Mesenchymal stem cell (in vitro differentiated cells and primary cell): ENCODE measurements around the gene CD151.
A peak's percentile ranks its signal among the peaks of the same experiment; 100 is the strongest.

Source experiments
- DNase-seq: peaks from one replicate; pipeline ENCODE4 v3.0.0-alpha.2; 2013
- H2AFZ ChIP-seq: one replicate; pipeline ENCODE4 v1.6.1; 2013; ENCODE audit warnings: low read depth, mild to moderate bottlenecking, control low read depth, inconsistent platforms, low read length, moderate library complexity
- H2AK5ac ChIP-seq: 2 replicates; pipeline ENCODE4 v1.6.1; 2013; ENCODE audit warnings: low read length, moderate library complexity, mild to moderate bottlenecking, inconsistent platforms; ENCODE audit not compliant: severe bottlenecking
- H2BK120ac ChIP-seq: one replicate; pipeline ENCODE4 v1.6.1; 2013; ENCODE audit warnings: low read depth, mild to moderate bottlenecking, inconsistent platforms, low read length, moderate library complexity
- H2BK12ac ChIP-seq, 2 experiments: one replicate each; pipeline ENCODE4 v1.6.1; 2013; ENCODE audit warnings: inconsistent platforms in 2 of 2, low read length in 2 of 2, mild to moderate bottlenecking in 2 of 2, moderate library complexity in 2 of 2, control low read depth in 1 of 2
- H2BK15ac ChIP-seq: one replicate; pipeline ENCODE4 v1.6.1; 2013; ENCODE audit warnings: mild to moderate bottlenecking, low read depth, inconsistent platforms; ENCODE audit not compliant: poor library complexity, severe bottlenecking
- H2BK5ac ChIP-seq: 2 replicates; pipeline ENCODE4 v1.6.1; 2013; ENCODE audit warnings: low read depth, mild to moderate bottlenecking, low read length, control low read depth, inconsistent platforms; ENCODE audit not compliant: poor library complexity, severe bottlenecking
- H3K14ac ChIP-seq, 2 experiments: one replicate each; pipeline ENCODE4 v1.6.1; 2013; ENCODE audit warnings: inconsistent platforms in 2 of 2, low read length in 2 of 2, control low read depth in 1 of 2, mild to moderate bottlenecking in 1 of 2, moderate library complexity in 1 of 2
- H3K18ac ChIP-seq, 2 experiments: one replicate each; pipeline ENCODE4 v1.6.1; 2013; ENCODE audit warnings: inconsistent platforms in 2 of 2, low read length in 2 of 2, control low read depth in 1 of 2, low read depth in 1 of 2, mild to moderate bottlenecking in 1 of 2
- H3K23ac ChIP-seq, 2 experiments: one replicate each; pipeline ENCODE4 v1.6.1; 2013; ENCODE audit warnings: inconsistent platforms in 2 of 2, low read length in 2 of 2, mild to moderate bottlenecking in 2 of 2, moderate library complexity in 2 of 2, control low read depth in 1 of 2
- H3K27ac ChIP-seq: 2 replicates; pipeline ENCODE4 v1.5.1; 2013; ENCODE audit warnings: mild to moderate bottlenecking, moderate library complexity, low read length, control low read depth, inconsistent platforms; ENCODE audit not compliant: poor library complexity, severe bottlenecking
- H3K27me3 ChIP-seq, 2 experiments: 2 replicates each; pipeline versions ENCODE4 v1.6.1 to v1.7.0; 2013; ENCODE audit warnings: low read length in 2 of 2, mild to moderate bottlenecking in 2 of 2, moderate library complexity in 2 of 2, control low read depth in 1 of 2, inconsistent platforms in 1 of 2; ENCODE audit not compliant: control insufficient read depth in 1 of 2, insufficient read depth in 1 of 2
- H3K36me3 ChIP-seq, 2 experiments: 2 replicates each; pipeline versions ENCODE4 v1.6.1 to v1.7.0; 2013; ENCODE audit warnings: low read length in 2 of 2, control low read depth in 1 of 2, inconsistent platforms in 1 of 2, low read depth in 1 of 2, mild to moderate bottlenecking in 1 of 2; ENCODE audit not compliant: insufficient read depth in 2 of 2, control insufficient read depth in 1 of 2
- H3K4ac ChIP-seq, 2 experiments: one replicate each; pipeline ENCODE4 v1.6.1; 2013; ENCODE audit warnings: inconsistent platforms in 2 of 2, low read length in 2 of 2, mild to moderate bottlenecking in 2 of 2, moderate library complexity in 2 of 2, control low read depth in 1 of 2, low read depth in 1 of 2
- H3K4me1 ChIP-seq: 2 replicates; pipeline ENCODE4 v1.6.1; 2013; ENCODE audit warnings: low read depth, low read length, control low read depth; ENCODE audit not compliant: control insufficient read depth, insufficient read depth
- H3K4me2 ChIP-seq: 2 replicates; pipeline ENCODE4 v1.6.1; 2013; ENCODE audit warnings: low read length, mild to moderate bottlenecking, inconsistent platforms; ENCODE audit not compliant: poor library complexity, severe bottlenecking
- H3K4me3 ChIP-seq, 2 experiments: 2 replicates each; pipeline versions ENCODE4 v1.5.1 to v1.7.0; 2013; ENCODE audit warnings: low read length in 2 of 2, mild to moderate bottlenecking in 2 of 2, control low read depth in 1 of 2, low read depth in 1 of 2; ENCODE audit not compliant: insufficient read depth in 1 of 2
- H3K79me1 ChIP-seq: replicated peaks from 2 replicates; pipeline ENCODE4 v1.6.1; 2013; ENCODE audit warnings: mild to moderate bottlenecking, control low read depth, low read length, inconsistent platforms; ENCODE audit not compliant: poor library complexity, severe bottlenecking
- H3K9ac ChIP-seq: 2 replicates; pipeline ENCODE4 v1.7.0; 2013; ENCODE audit warnings: mild to moderate bottlenecking, low read length, moderate library complexity
- H3K9me3 ChIP-seq: 2 replicates; pipeline ENCODE4 v1.7.0; 2013; ENCODE audit warnings: mild to moderate bottlenecking, low read length; ENCODE audit not compliant: control insufficient read depth
- H4K8ac ChIP-seq: one replicate; pipeline ENCODE4 v1.6.1; 2013; ENCODE audit warnings: inconsistent platforms, mild to moderate bottlenecking, low read length, moderate library complexity
- H4K91ac ChIP-seq: one replicate; pipeline ENCODE4 v1.6.1; 2013; ENCODE audit warnings: mild to moderate bottlenecking, low read length, inconsistent platforms
- WGBS: methylation state at CpG from one replicate; pipeline ENCODE4 v1.1.7; 2013; ENCODE audit warnings: mixed read lengths; 5-methylcytosine and 5-hydroxymethylcytosine counted together

CD151 gene

GRCh38 chr11:849104-849824 lies 16.5 kb downstream of the CD151 start:
- no peak overlapping the region for H2BK5ac ChIP-seq
- no peak overlapping the region for H4K91ac ChIP-seq
- no peaks in the 10 kb centered on the region for H3K9me3 ChIP-seq
- peak overlapping the region; percentile 30 for H2BK15ac ChIP-seq
- peaks cover 28% of the 10 kb centered on the region for H3K79me1 ChIP-seq
- H3K4me1 ChIP-seq, result peaks cover 77% of the 10 kb centered on the region
- no peak overlapping the region for H2BK120ac ChIP-seq
- H3K9ac ChIP-seq, result no peak overlapping the region
- DNase-seq, result peak; percentile 25
- no peak overlapping the region for H4K8ac ChIP-seq
- peak overlapping the region; percentile 41 to 64 for H3K4me3 ChIP-seq
- H3K4ac ChIP-seq, result peak overlapping the region in 1 of 2 experiments; percentile 63
- peak overlapping the region in 1 of 2 experiments; percentile 84 for H2BK12ac ChIP-seq
- no peak overlapping the region for H2AK5ac ChIP-seq
- H3K27ac ChIP-seq, result no peak overlapping the region
- H3K18ac ChIP-seq, result peak overlapping the region in 1 of 2 experiments; percentile 51
- peak overlapping the region; percentile 89 for H3K4me2 ChIP-seq
- H3K27me3 ChIP-seq, result no peaks in the 10 kb centered on the region
- H3K23ac ChIP-seq, result no peak overlapping the region
- peaks cover 0 to 19% of the 10 kb centered on the region in 2 experiments for H3K36me3 ChIP-seq
- no peak overlapping the region for H3K14ac ChIP-seq
- no peak overlapping the region for H2AFZ ChIP-seq
- WGBS, result 5% methylated on average over 32 of the region's 71 CpGs

DNA sequence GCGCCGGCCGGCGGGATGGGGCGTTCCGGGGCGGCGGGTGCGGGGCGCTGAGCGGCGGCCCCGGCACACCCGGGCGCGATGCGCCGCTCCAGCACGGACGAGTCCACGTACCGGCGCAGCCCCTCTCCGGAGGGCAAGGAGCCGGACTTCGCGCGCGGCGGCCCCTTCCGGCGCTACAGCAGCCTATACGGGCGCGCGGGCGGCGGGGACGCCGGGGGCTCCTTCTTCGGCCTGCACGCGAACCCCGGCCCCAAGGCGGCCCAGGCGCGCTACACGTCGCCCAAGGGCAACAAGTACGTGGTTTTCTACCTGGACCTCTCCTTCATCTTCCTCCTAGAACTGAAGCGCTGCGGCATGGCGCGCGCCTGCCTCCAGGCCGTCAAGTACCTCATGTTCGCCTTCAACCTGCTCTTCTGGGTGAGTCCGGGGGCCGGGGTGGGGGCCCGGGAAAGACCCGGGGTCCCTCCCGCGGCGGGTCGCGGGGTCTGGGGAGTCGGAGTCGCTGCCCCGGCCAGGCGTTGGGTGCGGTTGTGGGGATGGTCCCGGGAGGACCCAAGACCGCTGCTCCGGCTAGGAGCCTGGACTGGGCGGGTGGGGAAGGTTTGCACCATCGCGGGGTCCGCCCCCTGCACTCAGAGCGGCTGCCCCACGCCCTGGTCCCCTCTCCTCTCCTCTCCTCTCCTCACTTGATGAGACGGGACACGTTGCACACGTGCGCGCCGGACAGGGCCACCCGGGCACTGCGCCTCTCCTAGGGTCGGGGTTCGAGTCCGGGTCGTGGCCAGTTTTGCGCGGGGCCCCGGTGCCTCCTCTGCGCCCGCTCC lies 17.4 kb downstream of the CD151 start:
- no peak overlapping the region for H2AK5ac ChIP-seq
- no peak overlapping the region for H4K91ac ChIP-seq
- peak overlapping the region in 1 of 2 experiments; percentile 49 for H2BK12ac ChIP-seq
- peaks cover 0 to 27% of the 10 kb centered on the region in 2 experiments for H3K36me3 ChIP-seq
- H3K4me3 ChIP-seq, result peak overlapping the region; percentile 62 to 64
- H3K27me3 ChIP-seq, result no peaks in the 10 kb centered on the region
- no peak overlapping the region for H2BK5ac ChIP-seq
- peak overlapping the region; percentile 31 for H2BK15ac ChIP-seq
- peak overlapping the region in 1 of 2 experiments; percentile 32 for H3K14ac ChIP-seq
- H3K4me1 ChIP-seq, result peaks cover 81% of the 10 kb centered on the region
- DNase-seq, result peak; percentile 26
- peak overlapping the region in 1 of 2 experiments; percentile 91 for H3K23ac ChIP-seq
- peak overlapping the region; percentile 9 for H2BK120ac ChIP-seq
- WGBS, result 8% methylated on average over 76 of the region's 97 CpGs
- no peak overlapping the region for H4K8ac ChIP-seq
- H3K4me2 ChIP-seq, result peak overlapping the region; percentile 89
- H3K18ac ChIP-seq, result peak overlapping the region in 1 of 2 experiments; percentile 64
- H3K4ac ChIP-seq, result no peak overlapping the region
- no peaks in the 10 kb centered on the region for H3K9me3 ChIP-seq
- H3K79me1 ChIP-seq, result peaks cover 28% of the 10 kb centered on the region
- H3K27ac ChIP-seq, result no peak overlapping the region
- H2AFZ ChIP-seq, result peak overlapping the region; percentile 56
- H3K9ac ChIP-seq, result no peak overlapping the region

- Histone ChIP-seq H3K14ac (peak overlapping the region in 1 of 2 experiments; percentile 58), H2BK12ac (peak overlapping the region in 1 of 2 experiments; percentile 29)
- DNase-seq, result no peak
These were observed 18.3 kb downstream of the CD151 start for GRCh38 chr11:850775-851763.

More at GRCh38 chr11:850775-851763, 18.3 kb downstream of the CD151 start:
- no peak overlapping the region for H3K9ac ChIP-seq
- no peak overlapping the region for H2BK5ac ChIP-seq
- H3K23ac ChIP-seq, result peak overlapping the region in 1 of 2 experiments; percentile 34
- H3K4me2 ChIP-seq, result peak overlapping the region; percentile 89
- H4K91ac ChIP-seq, result no peak overlapping the region
- no peaks in the 10 kb centered on the region for H3K27me3 ChIP-seq
- H3K36me3 ChIP-seq, result peaks cover 6 to 36% of the 10 kb centered on the region in 2 experiments
- H3K18ac ChIP-seq, result no peak overlapping the region
- no peak overlapping the region for H2BK15ac ChIP-seq
- H2AK5ac ChIP-seq, result no peak overlapping the region
- H2AFZ ChIP-seq, result no peak overlapping the region
- peak overlapping the region; percentile 62 to 64 for H3K4me3 ChIP-seq
- no peaks in the 10 kb centered on the region for H3K9me3 ChIP-seq
- no peak overlapping the region for H4K8ac ChIP-seq
- H3K4me1 ChIP-seq, result peaks cover 76% of the 10 kb centered on the region
- no peak overlapping the region for H3K27ac ChIP-seq
- 37% methylated on average over 27 of the region's 28 CpGs for WGBS
- peak overlapping the region in 1 of 2 experiments; percentile 27 for H3K4ac ChIP-seq
- H2BK120ac ChIP-seq, result no peak overlapping the region
- peaks cover 29% of the 10 kb centered on the region for H3K79me1 ChIP-seq
